Testis (tissue), 2 donors: Measurements from ENCODE around the gene DNAJC12.

ENCODE experiments used
- CTCF ChIP-seq, 3 experiments: fragments of 450-650 bp in 2 of 3; fragments of 200-600 bp in 1 of 3; sonication (generic) in 1 of 3; IDR thresholded peaks; one replicate each; pipeline ENCODE4 v1.5.1; 2016 to 2019; ENCODE audit warnings: antibody characterized with exemption in 3 of 3, mild to moderate bottlenecking in 2 of 3, moderate library complexity in 1 of 3
- POLR2A ChIP-seq: fragments of 450-650 bp; IDR thresholded peaks from one replicate; pipeline ENCODE4 v1.6.1; 2017; ENCODE audit warnings: antibody characterized with exemption, mild to moderate bottlenecking, moderate library complexity

GRCh38 chr10:67788028-67788886 lies 49.7 kb downstream of the DNAJC12 start:
- TF ChIP-seq POLR2A, result no peak
- peak; percentile 34 to 66 (median 47) for TF ChIP-seq CTCF (IDR thresholded peaks at IDR 0.05)
